Naive B cell (primary cell): ENCODE measurements around the gene ZDHHC11B. TPM values are rescaled to one million over a fixed set of nuclear protein-coding genes. Genes with fewer than 3 reads are reported as not detected.
A peak's percentile ranks its signal among the peaks of the same experiment; 100 is the strongest.
"Not testable (repeated sequence)": the region's sequence is repeated elsewhere in the genome, so short reads cannot be mapped to it uniquely, and the experiment has no call there.

Source experiments
- ATAC-seq, 2 donors: fragments of 150-1000 bp; cut with Tn5 transposase; 2 replicates each; pipeline ENCODE4 v1.10.0; 2021; ENCODE audit warnings: low read depth in 2 of 2, mild to moderate bottlenecking in 2 of 2, moderate library complexity in 2 of 2
- DNase-seq: peaks from one replicate; pipeline ENCODE4 v3.0.0; 2022
- H3K27ac Mint-ChIP-seq, 6 donors: one replicate each; pipeline ENCODE4 v1.8.0; 2020 to 2022; ENCODE audit warnings: mild to moderate bottlenecking in 6 of 6, mixed read lengths in 6 of 6, moderate library complexity in 5 of 6, inconsistent platforms in 2 of 6
- H3K27me3 Mint-ChIP-seq, 3 donors: one replicate each; pipeline ENCODE4 v1.8.0; 2021 to 2022; ENCODE audit warnings: mixed read lengths in 3 of 3, mild to moderate bottlenecking in 1 of 3
- H3K36me3 Mint-ChIP-seq, 2 donors: one replicate each; pipeline ENCODE4 v1.8.0; 2020 to 2022; ENCODE audit warnings: mixed read lengths in 2 of 2, inconsistent platforms in 1 of 2, mild to moderate bottlenecking in 1 of 2
- H3K4me1 Mint-ChIP-seq, 3 donors: one replicate each; pipeline ENCODE4 v1.8.0; 2020 to 2022; ENCODE audit warnings: mixed read lengths in 3 of 3, inconsistent platforms in 1 of 3, mild to moderate bottlenecking in 1 of 3, moderate library complexity in 1 of 3
- H3K4me3 Mint-ChIP-seq, 8 donors: one replicate each; pipeline ENCODE4 v1.8.0; 2020 to 2022; ENCODE audit warnings: mild to moderate bottlenecking in 8 of 8, mixed read lengths in 8 of 8, moderate library complexity in 8 of 8, inconsistent platforms in 2 of 8
- H3K9me3 Mint-ChIP-seq, 7 donors: one replicate each; pipeline ENCODE4 v1.8.0; 2020 to 2022; ENCODE audit warnings: mixed read lengths in 7 of 7, mild to moderate bottlenecking in 5 of 7, inconsistent platforms in 2 of 7, moderate library complexity in 1 of 7
- polyA plus RNA-seq, 6 donors: library from polyadenylated mRNA; unstranded; fragments of 300-500 nt; fragmentation: Illumina TruSeq; gene quantifications; one replicate each; pipeline ENCODE4 v1.2.3, GENCODE V29; 2021; ENCODE audit warnings: low read depth in 6 of 6

The ZDHHC11B gene
- polyA plus RNA-seq, 6 donors from 2014 or later, result not detected

- not testable (repeated sequence) for H3K27ac Mint-ChIP-seq, DNase-seq
These were observed 88.3 kb downstream of the ZDHHC11B start for GRCh38 chr5:696191-696590.

GRCh38 chr5:695475-695874 lies 89.1 kb downstream of the ZDHHC11B start:
- not testable (repeated sequence) for H3K27ac Mint-ChIP-seq, H3K4me1 Mint-ChIP-seq, H3K4me3 Mint-ChIP-seq, ATAC-seq, H3K9me3 Mint-ChIP-seq, DNase-seq, H3K36me3 Mint-ChIP-seq
- peaks cover 8 to 20% (median 11%) of the 10 kb centered on the region in 3 donors for H3K27me3 Mint-ChIP-seq

More at GRCh38 chr5:696191-696590, 88.3 kb downstream of the ZDHHC11B start:
- H3K9me3 Mint-ChIP-seq, H3K4me1 Mint-ChIP-seq, H3K4me3 Mint-ChIP-seq, H3K36me3 Mint-ChIP-seq, ATAC-seq: not testable (repeated sequence)
- H3K27me3 Mint-ChIP-seq, result peaks cover 8 to 20% (median 11%) of the 10 kb centered on the region in 3 donors

GRCh38 chr5:694042-694431 lies 90.5 kb downstream of the ZDHHC11B start:
- ATAC-seq, H3K27ac Mint-ChIP-seq: not testable (repeated sequence)
- peak overlapping the region in 2 of 8 donors; percentile 42 to 65 for H3K4me3 Mint-ChIP-seq

GRCh38 chr5:693271-694041 lies 91.1 kb downstream of the ZDHHC11B start, which contains the start of gene TPPP:
Gene TPPP (minus strand): TSS chr5:693352. CDS start chr5:678060, 15,292 bp downstream.
- ATAC-seq (peak; percentile 81 to 85), DNase-seq (peak; percentile 65)
- H3K9me3 Mint-ChIP-seq, H3K4me1 Mint-ChIP-seq, H3K36me3 Mint-ChIP-seq, H3K27ac Mint-ChIP-seq: not testable (repeated sequence)
- Mint-ChIP-seq H3K4me3 (peak within 1 kb of the TSS in 7 of 8 donors; percentile 38 to 79 (median 65)), H3K27me3 (peaks cover 3 to 15% (median 11%) of the 10 kb centered on the region in 3 donors)

More at GRCh38 chr5:694042-694431, 90.5 kb downstream of the ZDHHC11B start:
- DNase-seq, H3K4me1 Mint-ChIP-seq, H3K36me3 Mint-ChIP-seq, H3K9me3 Mint-ChIP-seq: not testable (repeated sequence)
- peaks cover 5 to 15% (median 11%) of the 10 kb centered on the region in 3 donors for H3K27me3 Mint-ChIP-seq

GRCh38 chr5:692529-693041 lies 91.9 kb downstream of the ZDHHC11B start:
- not testable (repeated sequence) for H3K36me3 Mint-ChIP-seq, H3K9me3 Mint-ChIP-seq, DNase-seq, H3K4me1 Mint-ChIP-seq, ATAC-seq, H3K27ac Mint-ChIP-seq
- peak overlapping the region in 6 of 8 donors; percentile 47 to 79 (median 70) for H3K4me3 Mint-ChIP-seq
- H3K27me3 Mint-ChIP-seq, result peaks cover 3 to 17% (median 11%) of the 10 kb centered on the region in 3 donors

GRCh38 chr5:691817-692528 lies 92.6 kb downstream of the ZDHHC11B start:
- H3K27me3 Mint-ChIP-seq, result peaks cover 3 to 11% (median 5%) of the 10 kb centered on the region in 3 donors
- H3K4me3 Mint-ChIP-seq, result peak overlapping the region in 7 of 8 donors; percentile 38 to 79 (median 64)
- H3K36me3 Mint-ChIP-seq, result no peaks in the 10 kb centered on the region
- no peak for DNase-seq
- no peak overlapping the region for H3K27ac Mint-ChIP-seq
- ATAC-seq, result no peak
- no peaks in the 10 kb centered on the region for H3K9me3 Mint-ChIP-seq
- peaks cover 0 to 3% (median 0%) of the 10 kb centered on the region in 3 donors for H3K4me1 Mint-ChIP-seq

- H3K27ac Mint-ChIP-seq, DNase-seq, H3K9me3 Mint-ChIP-seq, H3K4me1 Mint-ChIP-seq, H3K4me3 Mint-ChIP-seq, H3K36me3 Mint-ChIP-seq, H3K27me3 Mint-ChIP-seq, ATAC-seq: not testable (repeated sequence)
These were observed 93.5 kb downstream of the ZDHHC11B start for GRCh38 chr5:691049-691448.

GRCh38 chr5:690293-690692 lies 94.2 kb downstream of the ZDHHC11B start:
- H3K27ac Mint-ChIP-seq, H3K9me3 Mint-ChIP-seq, H3K4me1 Mint-ChIP-seq, DNase-seq, ATAC-seq, H3K36me3 Mint-ChIP-seq, H3K4me3 Mint-ChIP-seq: not testable (repeated sequence)
- H3K27me3 Mint-ChIP-seq, result peaks cover 0 to 14% (median under 1%) of the 10 kb centered on the region in 3 donors

GRCh38 chr5:688348-689010 lies 96.0 kb downstream of the ZDHHC11B start:
- ATAC-seq, H3K4me1 Mint-ChIP-seq: not testable (repeated sequence)

GRCh38 chr5:686936-687335 lies 97.6 kb downstream of the ZDHHC11B start:
- not testable (repeated sequence) for ATAC-seq, H3K4me3 Mint-ChIP-seq, DNase-seq, H3K9me3 Mint-ChIP-seq, H3K27ac Mint-ChIP-seq, H3K4me1 Mint-ChIP-seq, H3K36me3 Mint-ChIP-seq
- H3K27me3 Mint-ChIP-seq, result peaks cover 0 to 29% (median 10%) of the 10 kb centered on the region in 3 donors

More at GRCh38 chr5:688348-689010, 96.0 kb downstream of the ZDHHC11B start:
- not testable (repeated sequence) for H3K4me3 Mint-ChIP-seq, H3K9me3 Mint-ChIP-seq, H3K36me3 Mint-ChIP-seq, H3K27ac Mint-ChIP-seq, DNase-seq
- peaks cover 0 to 29% (median 10%) of the 10 kb centered on the region in 3 donors for H3K27me3 Mint-ChIP-seq

GRCh38 chr5:686172-686523 lies 98.4 kb downstream of the ZDHHC11B start:
- not testable (repeated sequence) for DNase-seq, H3K4me3 Mint-ChIP-seq, H3K27ac Mint-ChIP-seq, ATAC-seq, H3K9me3 Mint-ChIP-seq, H3K36me3 Mint-ChIP-seq, H3K4me1 Mint-ChIP-seq
- peaks cover 0 to 29% (median 10%) of the 10 kb centered on the region in 3 donors for H3K27me3 Mint-ChIP-seq

GRCh38 chr5:685262-686171 lies 99.0 kb downstream of the ZDHHC11B start:
- Mint-ChIP-seq H3K9me3 (no peaks in the 10 kb centered on the region), H3K27me3 (peaks cover 0 to 29% (median 10%) of the 10 kb centered on the region in 3 donors), H3K27ac (no peak overlapping the region), H3K4me3 (no peak overlapping the region), H3K4me1 (no peaks in the 10 kb centered on the region), H3K36me3 (no peaks in the 10 kb centered on the region)
- no peak for DNase-seq
- ATAC-seq, result no peak
